ENCODE results near the gene SPSB4.

The SPSB4 gene

DNA sequence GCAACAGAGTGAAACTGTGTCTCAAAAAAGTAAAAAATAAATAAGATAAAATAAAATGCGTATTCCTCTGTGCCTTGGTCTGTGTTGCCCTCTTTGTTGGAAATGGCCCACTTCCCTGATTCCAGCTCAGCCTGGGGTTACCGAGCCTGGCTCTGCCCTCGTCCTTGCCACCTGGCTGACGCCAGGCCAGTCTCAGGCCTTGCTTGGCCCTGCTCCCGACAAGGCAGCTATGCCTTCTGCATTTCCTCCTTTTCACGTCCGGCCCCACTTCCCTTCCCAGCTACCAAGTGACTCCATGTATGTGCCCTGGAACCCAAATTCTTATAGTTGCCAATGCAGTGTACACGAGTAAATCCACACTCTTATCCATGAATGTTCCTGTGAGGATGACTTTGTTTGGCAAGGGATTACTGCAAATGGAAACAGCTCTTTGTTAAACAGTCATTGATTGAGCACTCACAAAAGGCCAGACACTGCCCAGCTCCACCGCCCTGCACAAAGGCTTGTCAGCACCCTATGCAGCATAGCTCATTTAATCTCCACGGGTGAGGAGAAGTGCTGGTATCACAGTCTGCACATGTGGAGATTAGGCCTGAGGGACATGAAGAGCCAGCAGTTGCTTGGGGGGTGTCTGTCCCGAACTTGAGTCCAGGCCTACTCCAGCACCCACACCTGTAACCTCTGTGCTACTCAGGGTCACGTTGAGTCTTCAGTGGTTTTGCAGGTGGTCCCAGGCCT is 25.1 kb downstream of the SPSB4 start:
- DNase-seq (ENCODE audit: low read depth) = no peak

DNA sequence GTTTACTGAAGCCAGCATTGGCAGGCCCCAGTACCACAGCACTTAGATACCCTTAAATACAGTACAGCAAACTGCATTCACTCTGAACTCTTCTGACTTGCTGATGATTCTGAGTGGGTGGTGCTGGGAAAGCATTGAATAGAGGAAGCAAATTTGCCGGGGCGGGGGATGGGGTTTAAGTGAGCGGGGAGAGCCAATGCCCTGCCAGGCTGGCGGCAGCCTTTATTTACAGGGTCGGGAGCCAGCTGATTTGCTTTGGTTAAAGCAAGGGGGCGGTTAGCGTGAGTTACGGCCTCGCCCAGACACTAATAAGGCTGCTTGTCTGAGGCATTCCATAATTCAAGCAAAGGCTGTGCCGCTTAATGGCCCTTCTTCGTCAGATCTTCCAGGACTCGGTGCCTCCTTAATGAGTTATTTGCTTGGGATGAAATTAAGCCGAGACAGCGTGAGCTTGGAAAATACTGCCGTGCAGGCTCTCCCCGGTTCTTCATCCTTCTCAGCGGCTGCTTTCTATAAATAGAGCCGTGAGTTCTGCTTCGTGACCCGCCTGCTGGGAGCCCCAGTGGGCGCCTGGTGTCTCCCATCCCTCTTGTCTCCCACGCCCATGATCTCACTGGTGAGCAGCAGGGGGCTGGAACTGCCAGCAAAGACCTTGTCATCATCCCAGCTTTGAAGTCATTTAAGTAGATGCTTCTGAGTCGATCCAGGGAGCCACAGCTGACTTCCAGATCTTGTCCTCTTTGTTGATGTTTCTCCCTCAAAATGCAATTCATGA is 25.8 kb downstream of the SPSB4 start:
- DNase-seq (ENCODE audit: low read depth) = no peak

DNA sequence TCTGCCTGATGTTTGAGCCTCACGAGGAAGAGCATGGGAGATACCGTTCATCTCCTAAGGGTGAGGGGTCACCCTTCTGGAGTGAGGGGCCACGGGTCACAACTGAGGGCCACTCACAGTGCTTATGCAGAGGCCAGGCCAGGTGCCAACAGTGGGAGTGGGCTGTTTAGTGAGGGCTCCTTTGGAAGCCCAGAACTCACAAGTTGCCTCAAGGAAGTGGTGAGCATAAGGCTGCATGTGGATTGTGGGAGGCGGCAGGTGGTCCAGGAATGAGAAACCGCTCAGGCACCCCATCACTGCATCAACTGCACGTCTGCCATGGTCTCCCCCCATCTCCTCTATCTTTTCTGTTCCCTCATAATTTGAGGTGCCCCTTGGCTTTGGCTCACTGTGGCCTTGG is 26.5 kb downstream of the SPSB4 start:
- no peak for DNase-seq (ENCODE audit: low read depth)

DNA sequence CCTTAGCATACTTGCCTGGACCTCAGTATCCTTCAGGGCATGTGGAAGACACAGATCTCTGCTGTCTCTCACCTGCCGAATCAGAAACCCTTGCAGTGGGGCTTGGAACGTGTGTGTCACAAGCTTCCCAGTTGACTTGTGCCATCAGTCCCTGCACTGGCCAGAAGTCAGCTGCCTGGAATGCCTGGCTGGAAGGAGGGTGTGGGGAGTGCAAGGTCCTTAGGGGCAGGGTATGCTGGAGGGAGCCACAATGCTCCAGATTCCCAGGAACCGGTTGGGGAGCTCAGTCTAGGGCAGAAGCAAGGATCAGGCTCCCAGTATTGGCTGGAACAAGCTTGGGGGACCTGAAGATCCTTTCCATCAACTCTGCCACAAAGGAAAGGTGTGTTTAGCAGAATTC is 27.1 kb downstream of the SPSB4 start:
- DNase-seq (ENCODE audit: low read depth) = no peak

DNA sequence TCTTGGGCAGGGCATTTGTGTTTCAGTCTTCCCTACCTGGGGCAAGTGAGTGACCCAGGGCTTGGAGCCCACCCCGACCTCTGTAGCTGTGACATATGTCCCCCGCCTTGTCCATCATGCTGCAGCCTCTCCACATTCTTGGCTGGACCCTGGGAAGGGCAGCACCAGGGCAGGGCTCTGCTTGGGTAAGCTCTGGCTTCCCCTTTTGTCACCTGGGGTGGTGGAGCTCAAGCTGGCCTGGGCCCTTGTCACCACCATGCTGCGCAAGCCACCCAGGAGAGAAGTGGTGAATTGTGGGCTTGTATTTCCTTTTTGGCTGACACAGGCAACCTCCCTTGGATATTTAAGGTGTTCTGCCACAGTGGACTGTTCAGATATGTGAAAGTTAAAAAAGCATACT is 29.3 kb downstream of the SPSB4 start:
- DNase-seq (ENCODE audit: low read depth) = no peak

DNA sequence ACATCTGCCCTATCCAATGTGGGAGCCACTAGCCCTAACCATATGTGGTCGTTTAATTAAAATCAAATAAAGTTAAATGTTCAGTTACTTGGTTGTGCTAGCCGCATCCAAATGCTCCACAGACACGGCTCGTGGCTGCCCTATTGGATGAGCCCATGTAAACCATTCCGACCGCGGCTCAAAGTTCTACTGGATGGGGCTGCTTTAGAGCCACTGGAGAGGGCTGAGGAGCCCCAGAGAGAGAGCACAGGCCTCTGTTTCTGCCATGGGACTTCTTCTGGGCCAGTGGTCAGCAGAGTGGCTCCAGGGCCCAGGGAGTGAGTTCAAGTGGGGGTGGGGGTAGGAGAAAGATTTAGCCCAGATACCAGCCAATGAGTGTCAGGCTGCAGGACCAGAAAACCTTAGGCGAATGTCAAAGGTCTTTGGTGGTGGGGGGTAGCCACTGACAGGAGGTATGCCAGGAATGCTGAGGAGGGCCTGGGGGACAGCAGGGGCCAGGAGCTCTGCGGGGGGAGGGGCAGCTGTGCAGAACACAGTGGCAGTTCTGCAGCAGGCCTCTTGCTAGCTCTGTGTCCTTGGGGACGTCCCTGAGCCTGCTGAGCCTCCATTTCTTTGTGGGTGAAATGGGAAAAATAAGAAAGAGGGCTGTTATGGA is 30.1 kb downstream of the SPSB4 start:
- DNase-seq (ENCODE audit: low read depth) = no peak

DNA sequence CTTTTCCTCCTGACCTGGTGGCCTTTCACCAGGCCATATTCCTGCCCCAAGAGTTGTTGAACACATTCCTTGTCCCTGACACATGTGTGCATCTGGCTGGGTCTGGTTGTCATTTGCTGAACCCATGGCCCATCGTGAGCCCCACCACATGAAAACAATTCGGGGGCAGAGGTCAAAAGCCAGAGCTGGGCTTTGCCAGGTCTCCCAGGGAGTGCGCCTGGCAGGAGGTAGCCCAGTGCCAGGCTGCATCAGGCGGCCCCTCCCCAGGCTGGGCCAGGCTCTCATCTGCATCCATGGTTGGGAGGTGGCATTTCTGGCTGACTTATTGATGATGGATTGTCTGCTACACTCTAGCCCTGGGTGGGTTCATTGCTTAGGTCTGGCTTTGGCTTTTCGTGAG is 30.9 kb downstream of the SPSB4 start:
- DNase-seq (ENCODE audit: low read depth) = no peak

DNA sequence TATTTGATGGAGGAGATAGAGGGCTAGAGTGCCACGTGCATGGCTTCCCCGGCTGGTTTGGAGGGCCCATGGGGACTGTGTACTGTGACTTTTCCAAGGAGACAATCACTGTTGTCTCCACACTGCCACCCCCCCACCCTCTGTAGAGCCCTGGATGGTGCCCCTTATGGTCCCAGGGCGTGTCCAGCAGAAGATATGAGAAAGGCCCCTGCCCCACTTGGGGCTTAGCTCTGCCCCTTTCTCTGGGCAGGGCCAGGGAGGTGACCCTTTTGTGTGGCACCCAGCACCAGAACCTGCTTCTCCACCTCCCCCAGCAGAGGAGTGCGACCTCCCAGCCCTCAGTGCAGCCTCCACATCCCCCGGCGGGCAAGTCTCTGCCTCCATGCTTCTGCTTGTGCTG is 32.1 kb downstream of the SPSB4 start:
- no peak for DNase-seq (ENCODE audit: low read depth)

DNA sequence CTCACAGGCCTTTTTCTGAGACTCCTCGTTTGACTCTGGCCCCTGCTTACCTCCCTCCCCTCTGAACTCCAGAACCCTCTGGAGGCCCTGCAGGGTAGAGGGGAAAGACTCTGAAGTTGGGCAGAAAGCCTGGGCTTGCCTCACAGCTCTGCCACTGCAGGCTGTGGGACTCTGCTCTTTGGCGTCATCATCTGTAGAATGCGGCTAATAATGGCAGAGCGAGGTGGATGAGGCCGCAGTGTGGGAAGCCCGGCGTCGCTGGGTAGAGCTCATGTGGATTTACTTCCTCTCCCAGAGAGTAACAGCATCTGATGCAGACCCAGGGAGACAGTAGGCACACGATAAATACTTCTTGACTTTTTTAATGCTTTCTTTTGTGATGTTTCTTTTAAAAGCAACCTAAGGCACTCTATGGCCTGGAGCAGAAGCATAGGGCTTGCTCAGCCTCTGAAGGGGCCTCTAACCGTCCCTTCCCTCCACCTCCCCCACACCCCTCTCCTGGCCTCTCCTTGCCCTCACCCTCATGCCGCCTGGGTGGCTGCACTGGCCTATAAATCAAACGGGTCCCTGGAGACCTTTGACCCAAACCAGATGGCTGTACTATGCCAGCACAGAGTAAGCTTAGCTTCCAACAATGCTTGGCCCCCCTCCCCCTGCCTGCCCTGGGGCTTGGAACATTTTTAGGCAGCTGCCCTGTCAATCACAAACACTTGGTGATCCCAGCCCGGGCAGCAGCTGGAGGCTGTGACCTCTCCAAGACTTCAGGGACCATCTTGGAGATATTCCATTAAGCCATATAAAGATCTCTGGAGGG is 32.9 kb downstream of the SPSB4 start:
- DNase-seq (ENCODE audit: low read depth) = no peak

DNA sequence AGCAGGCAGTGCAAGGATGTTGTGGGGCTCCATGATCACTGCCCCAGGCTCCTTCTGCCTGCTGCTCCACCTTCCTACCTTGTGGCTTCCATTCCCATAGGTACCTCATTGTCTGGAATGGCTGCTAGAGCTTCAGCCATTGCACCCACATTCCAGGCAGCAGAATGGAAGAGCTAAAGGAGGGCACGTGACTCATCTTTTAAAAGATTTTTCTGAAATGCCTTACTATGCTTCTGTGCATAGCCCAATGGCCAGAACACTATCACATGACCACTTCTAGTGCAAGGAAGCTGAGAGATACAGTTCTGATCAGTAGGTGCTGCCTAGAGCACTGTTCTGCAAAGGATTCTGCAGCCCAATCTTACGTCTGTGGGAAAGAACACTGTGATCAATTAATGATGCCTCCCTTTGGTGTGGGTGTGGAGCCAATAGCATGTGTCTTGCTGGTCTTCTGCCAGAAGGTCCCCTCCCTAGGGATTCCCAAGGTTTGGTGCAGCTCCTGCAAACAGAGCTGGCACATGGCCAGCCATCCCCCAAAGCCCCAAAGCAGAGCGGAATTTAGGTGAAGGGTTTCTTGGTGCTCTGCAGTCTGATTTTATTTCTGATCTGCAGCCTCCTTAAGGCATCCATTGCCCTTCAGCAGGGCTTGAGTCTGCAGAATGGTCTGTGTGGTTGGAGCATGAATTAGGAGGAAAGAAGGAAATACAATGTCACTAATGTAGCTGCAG is 34.4 kb downstream of the SPSB4 start:
- DNase-seq (ENCODE audit: low read depth) = no peak

DNA sequence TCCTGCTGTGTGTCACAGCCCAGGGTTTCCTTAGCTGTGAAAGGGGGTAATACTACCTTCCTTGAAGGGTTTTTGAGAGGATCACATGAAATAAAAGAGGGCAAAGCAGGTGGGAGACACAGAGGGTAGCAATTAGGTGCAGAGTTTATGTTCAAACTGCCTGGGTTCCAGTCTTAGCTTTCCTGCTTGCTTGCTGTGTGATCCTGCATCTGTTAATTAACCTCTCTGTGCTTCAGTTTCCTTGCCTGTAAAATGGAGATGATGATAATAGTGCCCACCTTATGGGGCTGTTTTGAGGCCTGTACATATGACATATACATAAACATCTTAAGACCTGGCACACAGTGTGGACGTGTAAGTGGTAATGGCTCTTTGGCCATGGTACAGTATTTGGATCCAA is 35.0 kb downstream of the SPSB4 start:
- DNase-seq (ENCODE audit: low read depth) = no peak

DNA sequence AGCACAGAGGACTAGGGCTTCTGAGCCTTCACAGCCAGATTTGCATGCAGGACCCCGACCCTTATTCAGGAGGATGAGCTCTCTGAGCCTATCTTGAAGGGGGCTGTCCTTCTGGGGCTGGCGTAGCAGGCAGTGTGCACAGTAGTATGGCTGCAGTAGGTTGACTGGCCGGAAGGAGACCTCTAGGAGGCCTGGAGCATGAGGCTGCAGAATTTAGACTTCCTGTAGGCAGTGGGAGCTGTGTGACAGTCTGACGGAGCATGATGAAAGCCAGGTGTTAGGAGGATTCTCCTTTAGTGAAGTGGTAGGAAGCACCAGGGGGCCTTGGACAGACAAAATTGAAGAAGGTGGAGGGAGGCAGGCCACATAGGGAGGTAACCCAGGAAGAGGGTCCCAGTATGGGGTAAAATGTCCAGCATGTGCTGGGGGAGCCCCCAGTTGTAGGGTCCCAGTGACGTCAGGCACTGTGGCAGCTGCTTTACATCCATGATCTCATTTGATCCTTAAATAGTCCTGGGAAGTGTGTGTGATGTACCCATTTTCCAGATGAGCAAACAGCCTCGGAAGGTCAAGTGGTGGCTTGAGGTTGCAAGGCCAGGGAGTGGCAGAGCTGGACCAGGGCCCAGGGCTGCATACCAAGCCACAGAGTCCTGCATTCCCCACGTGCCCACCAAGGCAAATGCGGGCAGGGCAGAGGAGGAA is 36.1 kb downstream of the SPSB4 start:
- DNase-seq (ENCODE audit: low read depth) = no peak

DNA sequence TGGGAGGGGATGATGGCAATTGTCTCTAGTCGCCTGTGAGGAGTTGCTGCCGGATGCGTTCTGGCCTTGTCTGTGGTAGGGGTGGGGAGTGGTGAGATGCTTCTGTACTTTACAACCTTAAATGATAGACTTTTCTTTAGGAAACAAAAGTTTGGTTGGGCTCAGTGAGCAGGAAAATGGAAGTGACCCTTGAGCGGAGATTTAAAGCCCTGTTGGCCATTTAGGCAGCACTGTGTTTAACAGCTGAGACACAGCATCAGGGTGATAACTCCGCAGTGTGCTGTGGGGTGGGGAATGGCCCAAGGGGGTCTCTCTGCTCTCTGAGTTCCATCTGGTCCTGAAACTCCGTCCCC is 36.6 kb downstream of the SPSB4 start:
- DNase-seq (ENCODE audit: low read depth) = no peak

DNA sequence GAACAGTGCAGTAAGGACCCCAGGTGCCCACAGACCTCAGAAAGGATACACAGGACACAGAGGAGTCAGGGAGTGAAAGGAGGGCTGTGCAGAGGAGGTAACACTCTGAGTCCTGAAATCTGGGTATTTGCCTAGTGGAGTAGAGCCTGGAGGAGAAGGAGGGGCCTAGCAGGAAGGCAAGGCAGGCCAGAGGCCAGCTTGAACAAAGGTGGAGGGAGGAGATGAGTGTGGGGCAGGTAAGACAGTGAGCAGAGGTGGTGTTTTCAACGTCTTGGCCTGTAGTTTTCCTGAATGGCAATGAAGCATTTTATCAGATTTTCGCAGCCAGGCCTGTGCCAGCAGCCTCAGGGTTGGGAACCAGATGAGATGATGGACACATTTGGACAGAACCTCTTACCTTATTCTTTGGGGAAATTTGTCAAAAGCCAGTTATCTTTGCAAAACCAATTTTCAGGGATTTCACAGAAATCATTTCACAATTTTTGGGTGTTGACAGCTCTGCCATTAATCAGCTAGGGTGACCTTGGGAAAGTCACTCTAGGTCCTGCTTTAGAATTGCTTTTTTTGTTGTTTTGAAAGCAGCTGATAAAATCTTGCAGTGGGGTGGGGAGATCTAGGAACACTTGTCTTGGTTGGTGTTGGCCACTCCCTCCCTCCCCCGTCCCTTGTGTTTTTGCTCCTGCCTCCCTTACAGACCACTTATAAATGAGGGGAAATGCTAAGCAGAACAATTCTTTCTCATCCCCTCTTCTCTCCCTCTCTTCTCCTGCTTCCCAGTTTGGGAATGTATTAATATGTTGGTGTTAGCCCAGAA is 38.4 kb downstream of the SPSB4 start:
- no peak for DNase-seq (ENCODE audit: low read depth)

DNA sequence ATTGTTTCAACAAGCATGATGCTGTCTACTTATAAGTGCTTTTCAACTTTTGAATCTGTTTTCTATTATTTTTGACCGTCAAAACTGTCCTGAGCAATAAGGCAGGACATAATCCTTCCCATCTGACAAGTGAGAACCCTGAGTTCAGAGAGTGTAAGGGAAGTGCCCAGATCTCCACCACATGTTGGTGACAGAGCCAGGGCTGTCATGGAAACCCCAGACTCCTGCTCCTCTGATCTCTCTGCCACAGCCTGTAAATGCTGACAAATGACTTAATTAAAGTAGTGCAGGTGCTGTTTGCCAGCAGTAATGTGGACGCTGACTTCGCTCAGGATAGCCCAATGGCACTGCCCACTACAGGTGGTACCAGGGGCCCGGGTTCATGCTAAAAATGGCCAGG is 40.3 kb downstream of the SPSB4 start:
- no peak for DNase-seq (ENCODE audit: low read depth)

DNA sequence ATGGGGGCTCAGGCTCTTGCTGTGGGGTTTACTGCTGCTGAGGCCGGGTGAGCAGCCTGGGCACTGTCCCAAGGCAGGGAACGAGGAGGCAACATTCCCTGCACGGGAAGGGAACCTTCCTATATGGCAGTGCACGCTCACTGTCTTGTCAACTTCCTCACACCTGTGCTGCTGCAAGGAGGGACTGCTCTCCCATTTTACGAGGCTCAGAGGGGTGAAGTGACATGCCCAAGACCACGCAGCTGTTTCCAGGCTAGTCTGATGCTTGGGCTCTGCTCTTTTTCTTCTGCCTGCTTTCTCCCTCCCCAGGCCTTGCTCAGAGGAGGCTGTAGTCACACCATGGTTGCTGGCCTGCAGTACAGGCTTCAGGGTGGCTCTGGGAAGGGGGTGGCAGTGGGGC is 41.5 kb downstream of the SPSB4 start:
- DNase-seq (ENCODE audit: low read depth) = no peak

DNA sequence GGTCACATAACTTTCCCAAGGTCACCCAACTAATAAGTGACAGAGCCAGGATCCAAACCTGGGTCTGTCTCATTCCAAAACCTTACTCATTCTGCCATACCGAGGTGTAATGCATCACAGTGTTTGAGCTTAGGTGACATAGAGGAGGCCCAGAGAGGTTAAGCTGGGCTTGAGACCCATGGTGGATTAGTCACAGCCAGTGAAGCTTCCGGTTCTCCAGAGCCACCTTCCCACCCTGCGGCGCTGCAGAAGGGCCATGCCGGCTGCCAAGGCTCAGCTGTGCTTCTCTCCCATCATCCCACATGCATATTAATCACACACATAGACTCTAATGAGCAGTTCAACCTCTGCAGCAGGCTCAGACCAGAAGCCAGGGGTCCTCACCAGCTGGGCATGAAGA is 42.2 kb downstream of the SPSB4 start:
- DNase-seq (ENCODE audit: low read depth) = no peak

DNA sequence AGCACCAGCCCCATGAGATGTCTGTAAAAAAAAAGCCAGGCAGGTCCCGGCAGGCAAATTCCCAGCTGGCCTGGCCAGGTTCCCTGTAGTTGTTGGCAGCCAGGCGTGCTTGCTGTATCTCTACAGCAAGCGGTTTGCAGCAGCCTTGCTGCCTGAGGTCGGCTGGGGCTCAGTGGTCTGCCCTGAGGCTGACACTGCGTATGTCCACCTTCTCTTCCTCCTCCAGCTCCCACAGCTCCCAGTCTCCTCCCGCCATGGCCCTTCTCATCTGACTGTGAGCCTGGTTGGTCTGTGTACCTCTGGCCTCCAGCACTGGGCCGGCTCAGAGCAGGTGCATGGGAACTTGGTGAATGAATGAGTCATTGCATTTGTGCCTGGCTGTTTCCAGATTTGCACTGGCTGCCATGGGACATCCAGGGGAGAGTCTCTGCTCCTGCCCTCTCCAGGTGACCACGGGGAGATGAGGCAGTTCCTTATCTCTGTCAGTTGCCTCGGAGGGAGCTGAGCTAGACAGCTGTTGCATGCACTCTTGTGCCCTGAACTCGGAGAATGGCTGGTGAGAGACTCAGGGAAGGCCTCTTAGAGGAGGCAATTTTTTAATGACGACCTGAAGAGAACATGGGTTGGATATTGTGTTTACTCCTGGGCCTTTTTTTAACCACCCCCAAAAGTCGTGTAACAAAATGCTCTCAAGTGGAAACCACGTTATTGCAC is 43.0 kb downstream of the SPSB4 start:
- no peak for DNase-seq (ENCODE audit: low read depth)

DNA sequence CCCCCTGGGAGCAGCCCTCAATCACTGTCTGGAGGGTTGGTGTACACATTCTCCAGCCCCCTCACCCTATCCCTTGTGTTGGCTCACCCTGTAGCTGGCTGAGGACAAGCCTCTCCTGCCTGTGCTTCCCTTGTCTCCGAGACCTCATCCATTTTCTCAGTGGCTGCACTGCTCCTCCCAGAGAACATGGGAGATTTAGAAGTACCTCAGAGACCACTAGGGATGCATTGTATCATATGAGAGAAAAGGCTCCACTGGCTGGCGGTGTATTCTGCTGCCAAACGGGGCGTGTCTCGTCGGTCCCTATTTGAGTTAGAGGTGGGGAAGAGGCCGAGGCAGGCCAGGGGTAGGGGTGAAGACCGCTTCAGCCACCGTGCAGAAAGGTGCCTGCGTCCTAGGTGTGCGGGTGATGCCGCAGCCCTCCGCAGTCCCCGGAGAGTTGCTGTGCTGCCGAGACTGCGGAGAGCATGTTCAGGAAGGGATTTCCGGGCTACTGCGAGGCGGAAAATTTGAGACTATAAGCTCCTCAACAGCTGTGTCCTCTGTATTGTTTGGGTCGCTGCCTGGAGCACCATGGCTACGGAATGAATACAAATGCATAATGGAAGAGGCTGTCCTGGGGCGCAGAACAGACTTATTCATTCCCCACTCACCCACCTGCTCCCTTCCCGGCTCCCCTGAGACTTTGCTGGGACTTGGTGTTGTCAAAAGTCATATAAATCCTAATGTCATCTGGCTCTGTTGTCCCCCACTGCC is 43.8 kb downstream of the SPSB4 start:
- DNase-seq (ENCODE audit: low read depth) = no peak

Measured in stimulated activated CD8-positive, alpha-beta memory T cell treated with anti-CD3 and anti-CD28 coated beads, Interleukin-12 subunit alpha, Interleukin-12 subunit beta, amount 100 ng/mL, for 1 hour (primary cell).